Type B pancreatic cell (in vitro differentiated cells): ENCODE data around the gene MB. TPM values are rescaled to one million over a fixed set of nuclear protein-coding genes. Genes with fewer than 3 reads are reported as not detected.

ENCODE experiments used
- DNase-seq: peaks from one replicate; pipeline ENCODE4 v3.0.0; 2021; ENCODE audit warnings: mixed read lengths; ENCODE audit not compliant: unreplicated experiment; ENCODE audit errors: extremely low spot score
- H3K27ac Mint-ChIP-seq: 2 replicates; pipeline ENCODE4 v1.8.0; 2021; ENCODE audit warnings: mild to moderate bottlenecking, mixed read lengths
- H3K27me3 Mint-ChIP-seq: 2 replicates; pipeline ENCODE4 v1.8.0; 2021; ENCODE audit warnings: mixed read lengths
- H3K36me3 Mint-ChIP-seq: 2 replicates; pipeline ENCODE4 v1.8.0; 2021; ENCODE audit warnings: mixed read lengths
- H3K4me1 Mint-ChIP-seq: one replicate; pipeline ENCODE4 v1.8.0; 2021; ENCODE audit warnings: mixed read lengths; ENCODE audit not compliant: unreplicated experiment
- H3K4me3 Mint-ChIP-seq: 2 replicates; pipeline ENCODE4 v1.8.0; 2021; ENCODE audit warnings: mild to moderate bottlenecking, mixed read lengths
- H3K9me3 Mint-ChIP-seq: 2 replicates; pipeline ENCODE4 v1.8.0; 2021; ENCODE audit warnings: mixed read lengths
- CTCF ChIP-seq: fragments of 200-600 bp; sonication (generic); conservative IDR thresholded peaks from 2 replicates; pipeline ENCODE4 v1.5.0; 2021; ENCODE audit warnings: antibody characterized with exemption, mild to moderate bottlenecking
- total RNA-seq: library from RNA; stranded (reverse); gene quantifications from 2 replicates; pipeline ENCODE4 v1.2.1, GENCODE V29; 2021; ENCODE audit warnings: low replicate concordance

MB gene
- total RNA-seq, 1 donor from 2014 or later, result 0.48 TPM

- Mint-ChIP-seq H3K36me3 (no peaks in the 10 kb centered on the region), H3K27ac (no peak overlapping the region), H3K9me3 (no peaks in the 10 kb centered on the region), H3K27me3 (peaks cover 7% of the 10 kb centered on the region), H3K4me3 (no peak overlapping the region), H3K4me1 (peaks cover 5% of the 10 kb centered on the region)
- DNase-seq, result no peak
- no peak for TF ChIP-seq CTCF
Observed at GRCh38 chr22:35581023-35581413, 36.1 kb downstream of the MB start.

DNA sequence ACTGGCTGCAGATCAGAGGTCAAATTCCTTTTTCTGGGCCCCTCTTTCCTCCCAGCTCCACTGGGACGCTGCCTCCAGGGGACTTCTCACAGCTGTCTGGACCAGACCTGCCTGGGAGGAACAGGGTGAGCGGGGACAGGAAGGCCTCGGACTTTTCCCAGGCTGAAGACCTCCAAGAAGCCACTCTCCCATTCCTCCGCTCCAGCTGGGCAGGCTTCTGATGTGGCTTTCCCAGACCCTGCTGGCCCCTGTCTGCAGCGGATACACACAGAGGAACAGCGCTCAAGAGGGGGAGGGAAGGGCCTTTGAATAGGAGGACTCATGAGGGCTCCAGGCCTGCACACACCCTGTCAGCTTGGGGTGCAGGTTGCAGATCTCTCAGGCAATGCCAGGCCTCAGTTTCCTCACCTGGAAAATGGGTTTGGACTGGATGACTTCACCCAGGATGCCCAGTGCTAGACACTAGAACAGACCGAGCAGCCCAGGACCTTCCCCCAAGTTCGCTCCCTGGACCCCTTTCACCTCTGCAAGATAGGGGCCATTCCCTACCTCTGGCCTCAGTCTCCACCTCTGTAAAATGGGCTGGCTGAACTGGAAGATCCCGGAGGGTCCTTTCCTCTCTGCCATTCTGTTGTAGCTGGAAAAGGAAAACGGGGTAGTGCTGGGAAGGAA lies 36.6 kb downstream of the MB start:
- no peaks in the 10 kb centered on the region for H3K9me3 Mint-ChIP-seq
- H3K27ac Mint-ChIP-seq, result no peak overlapping the region
- TF ChIP-seq CTCF, result no peak
- H3K27me3 Mint-ChIP-seq, result peaks cover 7% of the 10 kb centered on the region
- no peak for DNase-seq
- no peaks in the 10 kb centered on the region for H3K36me3 Mint-ChIP-seq
- H3K4me3 Mint-ChIP-seq, result no peak overlapping the region
- peaks cover 5% of the 10 kb centered on the region for H3K4me1 Mint-ChIP-seq

GRCh38 chr22:35578836-35579575 lies 38.1 kb downstream of the MB start:
- Mint-ChIP-seq H3K4me3 (no peak overlapping the region), H3K9me3 (no peaks in the 10 kb centered on the region), H3K4me1 (peaks cover 9% of the 10 kb centered on the region), H3K36me3 (no peaks in the 10 kb centered on the region), H3K27ac (no peak overlapping the region), H3K27me3 (peaks cover 10% of the 10 kb centered on the region)
- no peak for TF ChIP-seq CTCF
- no peak for DNase-seq

DNA sequence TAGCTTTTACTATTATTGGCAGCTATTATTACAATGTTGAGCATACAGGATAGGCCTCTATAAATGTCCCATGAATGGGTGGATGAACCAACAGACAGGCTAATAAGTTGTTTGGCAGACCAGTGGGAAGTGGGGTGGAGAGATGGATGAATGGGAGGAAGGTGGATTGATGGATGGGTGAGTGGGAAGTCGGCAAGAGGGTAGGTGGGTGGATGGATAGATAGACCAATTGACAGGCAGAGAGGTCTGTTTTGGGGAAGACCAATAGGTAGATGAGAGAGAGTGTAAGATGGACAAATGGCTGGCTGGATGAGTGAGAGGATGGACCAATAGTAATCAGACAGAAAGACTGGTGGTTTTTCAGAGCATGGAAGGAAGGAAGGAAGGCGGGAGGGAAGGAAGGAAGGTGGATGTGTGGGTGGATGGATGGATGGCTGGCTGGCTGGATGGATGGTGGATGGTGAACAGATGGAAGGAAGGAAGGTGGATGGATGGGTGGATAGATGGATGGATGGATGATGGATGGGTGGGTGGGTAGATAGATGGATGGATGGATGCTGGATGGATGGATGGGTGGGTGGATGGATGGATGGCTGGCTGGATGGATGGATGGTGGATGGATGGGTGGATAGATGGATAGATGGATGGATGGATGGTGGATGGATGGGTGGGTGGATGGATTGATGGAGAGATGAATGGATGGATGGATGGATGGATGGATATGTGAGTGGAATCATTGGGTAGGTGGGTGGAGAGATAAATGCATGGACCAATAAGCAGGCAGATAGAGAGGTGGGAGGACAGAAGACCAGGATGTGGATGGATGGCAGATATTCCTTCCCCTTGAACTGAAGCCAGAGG lies 39.1 kb downstream of the MB start:
- no peak for TF ChIP-seq CTCF
- no peaks in the 10 kb centered on the region for H3K36me3 Mint-ChIP-seq
- DNase-seq, result no peak
- peaks cover 9% of the 10 kb centered on the region for H3K27me3 Mint-ChIP-seq
- H3K9me3 Mint-ChIP-seq, result no peaks in the 10 kb centered on the region
- no peak overlapping the region for H3K4me3 Mint-ChIP-seq
- no peak overlapping the region for H3K27ac Mint-ChIP-seq
- H3K4me1 Mint-ChIP-seq, result peaks cover 6% of the 10 kb centered on the region

- DNase-seq, result no peak
- TF ChIP-seq CTCF, result no peak
- peaks cover 5% of the 10 kb centered on the region for H3K4me1 Mint-ChIP-seq
- no peaks in the 10 kb centered on the region for H3K36me3 Mint-ChIP-seq
- H3K4me3 Mint-ChIP-seq, result no peak overlapping the region
- no peaks in the 10 kb centered on the region for H3K9me3 Mint-ChIP-seq
- peaks cover 9% of the 10 kb centered on the region for H3K27me3 Mint-ChIP-seq
- H3K27ac Mint-ChIP-seq, result no peak overlapping the region
Observed at GRCh38 chr22:35576671-35577070, 40.5 kb downstream of the MB start.
